NCI-H774 (cell line): Measurements from ENCODE around the gene UGT1A4.

Experiments
- DNase-seq: peaks from one replicate; lab custom pipeline; 2025; lab: John Stamatoyannopoulos, UW

UGT1A4 gene

DNA sequence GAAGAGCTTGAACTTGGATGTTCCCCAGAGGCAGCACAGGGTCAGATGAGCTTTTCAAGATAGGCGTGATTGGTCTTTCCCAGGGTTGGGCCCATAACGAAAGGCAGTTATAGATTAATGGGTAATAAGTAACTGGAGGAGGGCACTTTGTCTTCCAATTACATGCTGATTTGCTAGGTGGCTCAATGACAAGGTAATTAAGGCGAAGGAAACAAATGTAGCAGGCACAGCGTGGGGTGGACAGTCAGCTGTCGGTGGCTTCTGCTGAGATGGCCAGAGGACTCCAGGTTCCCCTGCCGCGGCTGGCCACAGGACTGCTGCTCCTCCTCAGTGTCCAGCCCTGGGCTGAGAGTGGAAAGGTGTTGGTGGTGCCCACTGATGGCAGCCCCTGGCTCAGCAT lies at the start of gene UGT1A4:
TSS of gene UGT1A4 (plus strand) at position 185 of the 400 bp plus-strand sequence. CDS start at position 270, 85 bp downstream.
- DNase-seq = no peak

DNA sequence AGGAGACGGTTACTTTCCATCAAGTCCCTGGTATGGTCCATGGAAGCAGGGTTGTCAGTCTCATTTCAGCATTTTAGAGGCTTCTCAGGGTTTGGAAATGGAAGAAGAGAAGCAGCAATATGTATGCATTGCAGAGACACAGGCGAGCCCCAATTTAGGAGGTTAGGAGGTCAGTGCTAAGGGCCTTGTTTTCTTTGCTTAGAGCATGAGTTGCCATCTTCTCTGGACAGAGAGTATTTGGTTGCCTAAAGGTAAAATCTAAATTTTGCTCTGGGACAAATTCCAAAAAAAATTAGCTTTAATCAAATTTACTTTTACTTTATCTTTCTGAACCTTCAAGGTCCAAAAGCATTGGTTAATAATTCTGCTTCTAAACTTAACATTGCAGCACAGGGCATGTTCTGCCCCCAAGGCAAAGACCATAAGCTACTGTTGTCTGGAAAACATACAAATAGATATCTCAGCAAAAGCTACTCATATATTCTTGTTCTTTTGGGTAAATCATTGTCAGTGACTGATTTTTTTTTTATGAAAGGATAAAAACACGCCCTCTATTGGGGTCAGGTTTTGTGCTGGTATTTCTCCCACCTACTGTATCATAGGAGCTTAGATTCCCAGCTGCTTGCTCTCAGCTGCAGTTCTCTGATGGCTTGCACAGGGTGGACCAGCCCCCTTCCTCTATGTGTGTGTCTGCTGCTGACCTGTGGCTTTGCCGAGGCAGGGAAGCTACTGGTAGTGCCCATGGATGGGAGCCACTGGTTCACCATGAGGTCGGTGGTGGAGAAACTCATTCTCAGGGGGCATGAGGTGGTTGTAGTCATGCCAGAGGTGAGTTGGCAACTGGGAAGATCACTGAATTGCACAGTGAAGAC lies 47.0 kb upstream of the UGT1A4 start, which contains the start of gene UGT1A9:
TSS of gene UGT1A9 (plus strand) at position 609 of the 872 bp plus-strand sequence. CDS start at position 646, 37 bp downstream.
- no peak for DNase-seq

DNA sequence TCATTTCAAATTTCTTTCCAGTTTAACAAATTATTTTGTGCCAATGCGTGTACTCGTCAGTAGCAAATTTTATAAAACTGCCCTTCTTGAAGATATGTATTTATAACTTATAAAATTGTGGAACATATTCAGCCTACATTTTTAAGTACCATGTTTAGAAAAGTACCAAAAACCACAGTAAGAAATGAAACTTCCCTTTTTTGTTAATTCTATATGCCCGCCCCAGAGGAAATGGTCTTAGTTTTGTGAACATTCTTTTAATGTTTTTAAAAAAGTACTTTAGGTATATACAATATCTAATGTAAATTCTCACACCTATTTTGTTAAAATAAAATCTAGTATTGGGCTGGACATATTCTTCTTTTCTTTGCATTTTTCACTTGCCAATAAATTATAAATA lies 45.6 kb upstream of the UGT1A4 start:
- no peak for DNase-seq

DNA sequence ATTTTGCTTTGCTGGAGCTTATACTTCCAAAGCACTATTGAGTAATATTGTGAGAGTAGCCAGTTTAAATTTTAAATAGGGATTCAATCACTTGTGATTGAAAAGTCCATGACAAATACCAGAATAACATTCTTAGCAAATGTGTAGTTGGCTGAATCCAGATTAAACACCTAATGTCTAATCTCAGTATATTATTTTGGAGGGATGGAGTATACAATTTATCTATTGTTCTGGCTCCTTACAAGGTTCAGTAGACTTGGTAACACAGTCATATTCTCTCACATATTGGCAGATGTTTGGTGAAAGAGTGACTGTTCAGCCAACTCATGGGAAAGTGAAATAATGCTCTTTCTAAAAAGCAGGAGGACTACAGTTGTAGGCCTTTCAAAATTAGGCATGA lies 44.6 kb upstream of the UGT1A4 start:
- DNase-seq = no peak

GRCh38 chr2:233674314-233674713 lies 44.2 kb upstream of the UGT1A4 start:
- DNase-seq = no peak

- no peak for DNase-seq
These were observed 43.5 kb upstream of the UGT1A4 start for GRCh38 chr2:233674995-233675394.

DNA sequence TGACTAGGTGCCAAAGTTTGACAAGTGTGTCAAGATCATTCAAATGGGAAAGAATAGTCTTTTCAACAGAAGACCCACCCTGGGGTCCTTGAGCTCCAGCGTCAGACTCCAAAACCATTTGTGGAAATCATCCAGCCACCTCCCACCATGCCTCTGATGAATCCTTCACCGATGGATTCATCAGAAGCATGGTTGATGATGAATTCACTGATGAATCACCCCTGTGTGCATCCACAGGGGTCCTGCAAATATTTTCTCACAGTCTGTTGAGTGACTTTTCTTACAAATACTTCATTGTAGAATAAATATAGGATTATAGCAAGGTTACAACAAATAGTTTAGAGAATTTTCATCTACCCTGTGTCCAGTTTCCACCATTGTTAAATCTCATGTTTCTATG lies 42.5 kb upstream of the UGT1A4 start:
- DNase-seq = no peak

DNA sequence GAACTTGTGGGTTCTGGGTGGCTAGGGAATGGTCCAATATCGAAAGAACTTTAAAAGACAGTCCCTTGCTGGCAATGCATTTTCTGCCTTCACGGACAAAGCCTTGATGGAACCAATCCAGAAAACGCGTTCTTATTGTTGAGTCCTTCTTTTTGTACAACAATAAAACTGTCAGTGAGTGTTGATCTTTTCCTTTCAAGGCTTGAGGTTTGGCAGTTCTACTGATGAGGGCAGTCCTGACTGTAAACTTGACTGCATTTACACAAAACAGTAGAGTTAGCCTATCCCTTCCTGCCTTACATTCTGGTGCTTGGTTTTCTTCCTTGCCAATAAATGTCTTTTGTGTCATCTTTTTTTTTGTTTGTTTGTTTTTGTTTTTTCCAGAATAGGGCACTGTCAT lies 39.3 kb upstream of the UGT1A4 start:
- DNase-seq = no peak

DNA sequence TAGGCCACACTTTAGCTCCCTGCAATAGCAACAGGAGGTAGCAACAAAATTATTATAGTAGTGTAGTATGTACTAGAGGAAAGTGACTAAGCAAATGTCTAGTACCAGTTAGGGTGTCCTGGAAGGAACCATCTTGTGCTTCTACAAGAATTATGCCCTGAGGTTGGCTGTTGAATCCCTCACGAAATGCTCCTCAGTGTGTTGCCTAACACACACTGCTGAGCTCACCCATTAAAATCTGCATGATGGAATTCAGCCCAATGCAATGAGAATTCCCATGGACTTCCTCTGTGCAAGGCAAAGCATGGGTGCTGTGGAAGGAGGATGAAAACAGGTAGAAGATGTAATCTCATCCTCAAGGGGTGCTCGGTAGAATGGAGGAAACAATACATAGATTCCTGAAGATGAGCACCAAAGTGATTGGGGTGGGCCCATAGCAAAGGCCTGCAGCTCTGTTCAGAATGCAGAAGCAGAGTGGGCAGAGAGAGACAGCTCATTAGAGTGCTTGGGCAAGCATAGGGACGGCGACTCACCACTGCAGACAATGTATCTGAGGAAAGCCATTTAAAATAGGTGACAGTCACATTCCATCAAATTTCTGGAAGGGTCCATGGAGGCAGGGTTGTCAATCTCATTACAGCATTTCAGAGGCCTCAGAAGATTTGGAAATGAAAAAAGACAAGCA lies 38.0 kb upstream of the UGT1A4 start:
- DNase-seq = no peak

- no peak for DNase-seq
These were observed 36.9 kb upstream of the UGT1A4 start, which contains the start of gene UGT1A7 for GRCh38 chr2:233681521-233682099. TSS of gene UGT1A7 (plus strand) at chr2:233681901. CDS start at chr2:233681938, 37 bp downstream.

DNA sequence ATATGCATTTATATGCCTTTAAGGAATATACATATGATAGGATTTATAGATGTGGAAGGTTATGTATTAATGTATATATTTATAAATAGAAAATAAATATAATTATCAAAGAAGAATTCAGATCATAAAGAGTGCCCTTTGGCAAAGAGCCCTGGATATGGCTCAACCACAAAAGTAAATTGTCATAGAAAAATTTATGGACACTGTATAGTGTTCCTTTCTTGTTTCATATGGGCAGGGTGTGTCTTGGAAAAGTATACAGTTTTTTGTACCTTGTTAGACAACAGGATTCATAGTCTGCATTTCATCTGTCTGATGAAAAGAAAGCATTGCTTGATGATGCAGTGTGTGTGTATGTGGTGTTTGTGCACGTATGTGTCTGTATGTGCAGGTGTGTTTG lies 33.9 kb upstream of the UGT1A4 start:
- DNase-seq = no peak

GRCh38 chr2:233686928-233687327 lies 31.6 kb upstream of the UGT1A4 start:
- DNase-seq = no peak

DNA sequence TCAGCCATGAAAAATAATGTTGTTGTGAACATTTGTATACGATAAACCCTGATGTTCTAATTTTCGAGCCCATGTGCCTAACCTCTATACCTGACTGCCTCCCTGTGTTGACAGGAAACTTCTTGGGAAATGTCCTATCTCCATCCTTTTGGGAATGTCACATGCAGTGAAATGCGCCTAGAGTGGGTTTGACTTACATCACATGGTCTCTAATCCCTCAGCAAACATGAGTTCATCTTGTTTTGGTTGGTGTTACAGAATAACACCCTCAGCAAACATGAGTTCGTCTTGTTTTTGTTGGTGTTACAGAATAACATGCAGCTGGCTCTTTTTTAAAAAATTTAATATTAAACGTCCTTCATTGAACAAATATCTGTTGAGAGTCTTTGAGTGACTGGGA lies 30.2 kb upstream of the UGT1A4 start:
- no peak for DNase-seq

DNA sequence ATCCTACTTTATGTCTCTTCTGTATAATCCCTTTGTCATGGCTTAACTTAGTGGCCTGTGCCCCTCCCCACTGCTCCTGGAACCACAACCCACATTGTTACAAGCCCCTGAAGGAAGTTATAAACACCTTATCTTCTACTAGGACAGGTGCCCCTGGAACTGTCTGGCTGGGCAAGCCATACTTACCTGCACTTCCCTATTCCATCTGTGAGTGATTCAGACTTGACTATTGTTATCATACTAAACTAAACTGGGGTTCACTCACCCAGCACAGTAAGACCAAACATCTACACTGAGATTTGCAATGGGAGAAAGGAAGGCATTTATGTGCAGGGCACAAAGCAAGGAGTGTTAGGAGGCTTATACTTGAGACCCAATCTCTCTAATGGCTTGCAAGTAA lies 29.5 kb upstream of the UGT1A4 start:
- DNase-seq = no peak

GRCh38 chr2:233689501-233689900 lies 29.0 kb upstream of the UGT1A4 start:
- no peak for DNase-seq

DNA sequence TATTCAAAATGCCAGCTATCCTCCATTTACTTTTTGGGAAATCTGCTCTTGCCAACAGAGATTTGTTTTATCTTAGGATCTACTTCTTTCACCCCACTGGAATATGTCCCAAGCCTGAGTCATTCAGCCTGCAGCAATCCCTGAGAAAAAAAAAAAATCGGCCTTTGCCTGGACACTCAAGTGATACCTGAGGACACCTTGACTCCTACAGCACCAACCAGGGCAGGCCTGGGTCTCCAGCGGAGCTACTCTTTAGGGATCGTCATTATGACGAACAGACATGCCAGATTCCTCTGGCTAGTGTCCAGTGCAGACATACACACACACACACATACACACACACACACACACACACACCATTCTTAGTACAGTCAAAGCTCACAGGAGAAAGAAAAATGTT lies 28.1 kb upstream of the UGT1A4 start:
- no peak for DNase-seq

DNA sequence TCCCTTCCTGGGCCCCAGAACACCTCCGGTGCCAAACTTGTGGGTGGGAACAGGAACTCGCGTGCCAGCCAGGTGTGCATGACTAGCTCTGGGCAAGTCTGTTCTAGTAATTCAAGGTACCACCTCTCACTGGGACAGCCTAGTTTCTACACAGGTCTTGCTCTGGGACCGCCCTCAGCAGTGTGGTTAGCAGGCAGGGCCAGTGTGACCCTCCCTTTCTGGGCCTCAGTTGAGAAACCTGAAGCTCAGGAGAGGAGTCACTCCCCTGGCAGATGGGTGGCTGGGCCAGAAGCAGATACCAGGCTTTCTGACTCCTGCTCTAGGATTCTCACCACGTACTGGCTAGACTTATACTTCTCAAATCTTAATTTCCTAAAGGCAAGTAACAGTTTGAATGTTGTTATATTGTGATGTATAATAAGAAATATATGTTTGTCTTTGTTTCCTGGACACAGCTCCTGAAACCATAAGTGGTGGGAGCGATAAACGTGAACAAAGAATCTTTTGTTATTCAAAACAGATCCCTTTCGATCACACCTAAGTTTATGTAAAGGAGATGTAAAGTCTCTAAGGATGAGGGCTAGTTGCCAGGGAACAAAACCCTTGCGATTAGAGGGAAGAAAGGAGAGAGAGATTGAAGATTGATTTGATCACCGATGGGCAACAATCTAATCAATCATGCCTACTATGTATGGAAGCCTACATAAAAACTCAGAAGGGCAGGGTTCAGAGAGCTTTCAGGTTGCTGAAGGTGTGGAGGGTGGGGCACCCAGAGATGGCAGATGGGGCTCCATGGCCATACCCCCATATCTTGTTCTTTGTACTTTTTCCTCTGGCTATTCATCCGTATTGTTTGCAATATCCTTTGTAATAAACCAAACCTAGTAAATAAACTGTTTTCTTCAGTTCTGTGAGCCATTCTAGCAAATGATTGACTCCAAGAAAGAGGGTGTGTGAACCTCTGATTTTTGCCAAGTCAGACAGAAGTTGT lies 26.8 kb upstream of the UGT1A4 start:
- no peak for DNase-seq

DNA sequence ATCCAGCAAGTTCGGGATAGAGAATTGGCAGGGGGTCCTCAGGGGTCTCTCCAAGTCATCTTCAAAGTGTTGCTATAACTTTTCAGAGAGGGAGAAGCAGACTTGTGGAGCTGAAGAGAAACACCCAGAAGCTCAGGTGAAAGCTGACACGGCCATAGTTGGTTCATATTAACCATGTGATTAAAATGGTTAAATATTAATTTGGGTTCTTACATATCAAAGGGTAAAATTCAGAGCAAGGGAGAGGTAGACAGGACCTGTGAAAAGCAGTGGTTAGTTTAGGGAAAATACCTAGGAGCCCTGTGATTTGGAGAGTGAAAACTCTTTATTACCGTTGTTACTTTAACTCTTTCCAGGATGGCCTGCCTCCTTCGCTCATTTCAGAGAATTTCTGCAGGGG lies 25.9 kb upstream of the UGT1A4 start, which contains the start of gene UGT1A6:
TSS of gene UGT1A6 (plus strand) at position 243 of the 400 bp plus-strand sequence. CDS start at position 358, 115 bp downstream.
- DNase-seq = no peak

GRCh38 chr2:233693963-233694362 lies 24.6 kb upstream of the UGT1A4 start:
- no peak for DNase-seq

DNA sequence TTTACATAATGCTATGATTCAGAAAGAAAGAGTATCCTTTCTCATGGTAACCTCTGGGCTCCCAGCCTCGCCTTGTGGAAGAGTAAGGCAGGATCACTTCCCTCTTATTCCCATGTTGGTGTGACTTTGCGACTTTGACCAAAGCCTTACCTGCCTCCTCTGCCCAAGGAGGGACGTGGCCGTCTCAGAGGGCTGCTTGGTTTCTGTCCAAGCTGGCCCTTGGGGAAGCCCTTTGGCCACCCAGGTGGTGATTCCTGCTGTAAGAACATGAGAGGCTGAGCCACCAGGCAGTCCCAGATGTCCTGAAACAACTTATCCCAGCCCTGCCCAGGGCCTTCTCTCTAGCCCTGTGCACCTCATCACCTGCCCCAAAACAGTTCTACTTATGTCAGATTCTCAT lies 19.8 kb upstream of the UGT1A4 start:
- DNase-seq = no peak

DNA sequence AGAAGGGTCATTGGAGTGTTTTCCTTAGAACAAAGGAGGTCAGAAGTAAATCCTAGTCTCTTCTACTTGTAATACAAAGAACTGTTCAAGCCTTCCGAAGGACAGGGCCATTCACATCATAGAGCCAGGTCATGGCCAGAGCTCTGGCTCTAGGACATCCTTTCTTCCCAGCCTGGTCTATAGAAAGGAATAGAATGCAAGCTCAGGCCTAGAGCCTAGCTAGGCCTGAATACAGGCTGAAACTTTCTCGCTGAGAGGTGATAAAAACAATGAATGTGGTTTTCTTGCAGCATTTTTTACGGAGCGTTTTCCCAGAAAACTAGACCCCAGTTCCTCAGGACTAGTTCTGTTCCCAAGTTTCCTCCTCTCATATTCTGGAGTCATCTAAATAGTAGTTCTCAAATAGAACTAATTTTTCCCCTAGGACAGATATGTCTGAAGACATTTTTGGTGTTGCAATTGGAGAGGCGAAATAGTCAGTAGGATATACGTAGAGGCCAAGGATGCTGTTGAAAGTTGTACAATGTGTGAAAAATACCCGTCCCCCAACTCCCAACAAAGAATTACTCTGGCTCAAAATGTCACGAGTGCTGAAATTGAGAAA lies 19.0 kb upstream of the UGT1A4 start:
- DNase-seq = no peak
